T-helper 2 cell treated with Interferon-gamma antibody and Interleukin-4, amounts not matched to agents 100 ng/mL and 5 ng/mL, for 36 hours (primary cell): ENCODE measurements around the gene ZNF433. TPM values are rescaled to one million over a fixed set of nuclear protein-coding genes. Genes with fewer than 3 reads are reported as not detected.
"Not testable (repeated sequence)": the region's sequence is repeated elsewhere in the genome, so short reads cannot be mapped to it uniquely, and the experiment has no call there.

Experiments
- intact Hi-C: fragments of 100-400 bp; cut with micrococcal nuclease; formaldehyde crosslinking; loops from one replicate; pipeline ENCODE4 v1.15.1; 2023
- total RNA-seq: library from RNA; stranded (reverse); gene quantifications from 2 replicates; pipeline ENCODE4 v1.2.3, GENCODE V29; 2022

The ZNF433 gene
- total RNA-seq: 0.14 and 0.16 TPM in 2 replicates

- intact Hi-C loops: no loop called here
Observed at GRCh38 chr19:12035220-12036172, at the start of gene ZNF433. Gene ZNF433 (minus strand): TSS chr19:12035679. CDS start chr19:12035539, 140 bp downstream.

GRCh38 chr19:12083336-12083735 lies 47.9 kb upstream of the ZNF433 start:
- intact Hi-C loops: not testable (repeated sequence)

GRCh38 chr19:12077375-12077774 lies 41.9 kb upstream of the ZNF433 start:
- intact Hi-C loops: no loop called here

- intact Hi-C loops: not testable (repeated sequence)
Observed at GRCh38 chr19:12076331-12076730, 40.9 kb upstream of the ZNF433 start.

- intact Hi-C loops: no loop called here
Observed at GRCh38 chr19:12075538-12076139, 40.2 kb upstream of the ZNF433 start.

GRCh38 chr19:12064590-12065538 lies 29.4 kb upstream of the ZNF433 start, which contains the start of gene ZNF844:
Gene ZNF844 (plus strand): TSS chr19:12064731. CDS start chr19:12064874, 143 bp downstream.
- intact Hi-C loops: no loop called here

- intact Hi-C loops: loop anchor here (5.0 to 10.0 kb wide), 2 partner anchors 91 to 133 kb away; partner anchors contain the start of gene ZNF763
Observed at GRCh38 chr19:12055784-12056183, 20.3 kb upstream of the ZNF433 start.

- intact Hi-C loops: loop anchor here (10.0 kb wide), 1 partner anchor 88 kb away; the partner anchor contains the start of gene ZNF763
Observed at GRCh38 chr19:12052497-12053169, 17.2 kb upstream of the ZNF433 start, which contains the start of gene ZNF878. Gene ZNF878 (minus strand): TSS chr19:12052961. CDS start chr19:12052801, 160 bp downstream.

GRCh38 chr19:12052091-12052496 lies 16.6 kb upstream of the ZNF433 start:
- intact Hi-C loops: loop anchor here (10.0 kb wide), 1 partner anchor 87 kb away; the partner anchor contains the start of gene ZNF763

- intact Hi-C loops: no loop called here
Observed at GRCh38 chr19:12047868-12048267, 12.4 kb upstream of the ZNF433 start.

- intact Hi-C loops: no loop called here
Observed at GRCh38 chr19:12043752-12044422, 8.4 kb upstream of the ZNF433 start.

- intact Hi-C loops: no loop called here
Observed at GRCh38 chr19:12042893-12043292, 7.4 kb upstream of the ZNF433 start.

- intact Hi-C loops: no loop called here
Observed at GRCh38 chr19:12034620-12035019, 859 bp downstream of the ZNF433 start.

- intact Hi-C loops: no loop called here
Observed at GRCh38 chr19:12034198-12034597, 1.3 kb downstream of the ZNF433 start.

GRCh38 chr19:12015753-12016116 lies 19.7 kb downstream of the ZNF433 start:
- intact Hi-C loops: no loop called here

- intact Hi-C loops: no loop called here
Observed at GRCh38 chr19:12015015-12015752, 20.3 kb downstream of the ZNF433 start.

- intact Hi-C loops: no loop called here
Observed at GRCh38 chr19:12000152-12000981, 35.1 kb downstream of the ZNF433 start.

- intact Hi-C loops: no loop called here
Observed at GRCh38 chr19:11995174-11995573, 40.3 kb downstream of the ZNF433 start.
